GM12892 (cell line): ENCODE measurements around the gene FTSJ3.

Source experiments
- DNase-seq: peaks from one replicate; pipeline ENCODE4 v3.0.0; 2011; ENCODE audit not compliant: insufficient read length
- FAIRE-seq: peaks from 2 replicates; lab custom pipeline; 2011; peaks lifted over from hg19 to GRCh38; lab: Jason Lieb, UNC
- POLR2A ChIP-seq: IDR thresholded peaks from 2 replicates; pipeline ENCODE4 v1.6.1; 2011; ENCODE audit warnings: low read depth, low read length, control low read depth
- POLR2AphosphoS5 ChIP-seq: IDR thresholded peaks from 2 replicates; pipeline ENCODE4 v1.6.1; 2011; ENCODE audit warnings: low read depth, low read length, control low read depth
- TAF1 ChIP-seq: IDR thresholded peaks from 2 replicates; pipeline ENCODE4 v1.6.1; 2011; ENCODE audit warnings: low read depth, mild to moderate bottlenecking, control low read depth, low read length, borderline replicate concordance

Gene FTSJ3

DNA sequence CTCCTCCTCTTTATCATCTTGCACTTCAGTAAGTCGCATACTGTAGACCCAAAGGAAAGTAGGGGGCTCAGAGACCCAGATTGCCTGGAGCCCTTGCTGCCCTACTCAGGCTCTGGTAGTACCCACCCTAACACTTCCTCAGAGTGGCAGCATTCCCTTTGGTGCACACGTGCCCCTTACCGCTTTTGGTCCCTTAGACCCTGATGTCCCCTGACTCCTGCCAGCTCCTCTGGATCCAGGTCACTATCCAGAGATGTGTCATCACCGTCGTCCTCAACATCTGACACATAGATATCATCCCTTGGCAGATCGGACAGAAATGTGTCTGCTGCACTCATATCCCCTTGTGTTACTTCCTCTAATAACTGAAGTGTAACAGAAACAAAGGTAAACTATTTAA lies 5.7 kb downstream of the FTSJ3 start:
- FAIRE-seq: no peak
- DNase-seq: no peak
- peak; percentile 12; the same call in 1 of the 2 replicates for TF ChIP-seq POLR2AphosphoS5
- TF ChIP-seq POLR2A: no peak

DNA sequence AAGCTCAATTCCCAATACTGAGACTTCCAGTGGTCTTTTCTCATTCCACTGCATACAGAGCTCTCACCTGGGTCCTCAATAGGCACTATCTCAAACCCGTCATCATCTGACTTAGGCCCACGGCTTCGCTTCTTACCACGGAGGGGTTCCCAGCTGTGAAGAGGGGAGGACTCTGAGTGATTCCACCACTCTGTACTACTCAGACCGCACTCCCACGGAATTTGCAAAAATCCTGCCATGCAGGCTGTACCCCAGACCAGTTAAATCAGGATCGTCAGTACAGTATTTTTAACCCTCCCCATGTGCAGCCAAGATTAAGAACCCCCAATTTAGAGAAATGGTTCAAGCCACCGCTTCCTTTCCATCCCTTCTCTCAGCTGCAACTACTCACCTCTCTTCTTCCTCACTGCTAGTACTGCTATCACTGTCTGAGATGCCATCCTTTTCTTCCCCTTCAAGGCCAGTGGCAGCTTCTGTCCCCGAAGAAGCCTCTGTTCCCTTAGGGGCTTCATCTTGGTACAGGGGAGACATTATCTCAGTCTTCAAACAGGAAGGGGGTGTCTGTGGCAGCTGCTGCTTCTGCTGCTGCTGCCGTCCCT lies 6.4 kb downstream of the FTSJ3 start:
- DNase-seq (no peak), FAIRE-seq (no peak)
- TF ChIP-seq POLR2A (no peak), POLR2AphosphoS5 (peak; percentile 5; the same call in 1 of the 2 replicates), TAF1 (no peak)

DNA sequence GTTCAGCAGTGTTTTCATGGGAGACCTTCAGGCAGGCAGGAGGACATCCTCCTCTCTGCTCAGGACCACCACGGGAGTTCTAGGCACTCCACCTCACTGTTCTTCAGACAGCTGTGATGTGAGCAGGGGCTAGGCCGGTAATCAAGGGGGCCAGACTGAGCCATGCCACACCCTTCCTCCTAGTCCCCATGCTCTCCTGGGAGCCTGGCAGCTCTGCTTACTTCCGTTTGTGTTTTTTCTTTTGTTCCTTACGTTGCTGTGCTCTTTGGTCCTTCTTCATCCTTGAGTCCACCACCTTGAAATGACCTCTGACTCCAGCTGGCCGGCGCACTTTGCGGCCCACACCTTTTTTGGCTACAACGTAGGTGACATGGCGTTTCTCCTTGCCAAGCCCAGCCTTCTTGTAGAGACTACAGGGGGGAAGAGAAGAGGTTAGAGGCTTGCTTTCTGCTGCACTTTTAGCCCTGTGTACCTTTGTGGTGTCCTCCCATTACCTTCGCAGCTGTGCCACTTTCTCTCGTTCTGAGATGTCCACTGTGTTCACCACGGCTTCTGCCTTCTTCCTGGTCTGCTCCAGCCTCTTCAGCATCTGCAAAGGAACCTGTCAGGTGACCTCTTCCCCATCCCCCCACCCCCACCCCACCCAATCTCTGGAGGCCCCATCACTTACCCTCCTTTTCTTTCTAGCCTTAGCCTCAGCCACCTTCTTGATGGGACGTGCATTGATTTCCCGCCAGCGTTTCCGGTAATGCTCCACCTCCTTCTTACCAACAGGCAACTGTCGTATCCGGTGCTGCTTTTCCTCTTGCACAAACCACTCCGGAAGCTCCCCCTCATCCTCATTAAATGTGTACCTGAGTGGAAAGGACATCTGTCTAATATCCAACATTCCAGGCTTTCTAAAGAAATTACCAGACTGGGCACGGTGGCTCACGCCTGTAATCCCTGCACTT lies 7.6 kb downstream of the FTSJ3 start:
- DNase-seq (no peak), FAIRE-seq (no peak)
- TF ChIP-seq TAF1 (no peak), POLR2A (no peak), POLR2AphosphoS5 (no peak)

DNA sequence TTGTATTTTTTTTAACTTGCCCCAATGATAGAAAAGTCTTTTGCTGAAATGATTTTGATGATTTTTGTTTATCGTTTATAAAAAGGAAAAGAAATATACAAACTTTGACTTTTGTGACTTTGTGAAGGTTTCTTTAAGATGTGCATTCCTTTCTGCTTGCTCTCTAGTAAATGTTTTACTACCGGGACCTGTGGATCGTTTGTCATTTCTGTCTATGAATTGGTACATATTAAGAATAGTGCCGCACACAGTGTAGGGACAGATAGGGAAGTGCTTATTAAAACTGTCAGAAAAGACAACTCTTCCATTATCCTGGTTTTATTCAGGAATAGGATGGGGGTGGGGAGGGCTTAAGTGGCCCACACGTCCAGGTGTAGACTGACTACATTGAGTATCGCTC lies 8.3 kb downstream of the FTSJ3 start:
- DNase-seq: no peak
- TF ChIP-seq POLR2A (no peak), TAF1 (no peak), POLR2AphosphoS5 (no peak; the same call in 1 of the 2 replicates)
- no peak for FAIRE-seq

DNA sequence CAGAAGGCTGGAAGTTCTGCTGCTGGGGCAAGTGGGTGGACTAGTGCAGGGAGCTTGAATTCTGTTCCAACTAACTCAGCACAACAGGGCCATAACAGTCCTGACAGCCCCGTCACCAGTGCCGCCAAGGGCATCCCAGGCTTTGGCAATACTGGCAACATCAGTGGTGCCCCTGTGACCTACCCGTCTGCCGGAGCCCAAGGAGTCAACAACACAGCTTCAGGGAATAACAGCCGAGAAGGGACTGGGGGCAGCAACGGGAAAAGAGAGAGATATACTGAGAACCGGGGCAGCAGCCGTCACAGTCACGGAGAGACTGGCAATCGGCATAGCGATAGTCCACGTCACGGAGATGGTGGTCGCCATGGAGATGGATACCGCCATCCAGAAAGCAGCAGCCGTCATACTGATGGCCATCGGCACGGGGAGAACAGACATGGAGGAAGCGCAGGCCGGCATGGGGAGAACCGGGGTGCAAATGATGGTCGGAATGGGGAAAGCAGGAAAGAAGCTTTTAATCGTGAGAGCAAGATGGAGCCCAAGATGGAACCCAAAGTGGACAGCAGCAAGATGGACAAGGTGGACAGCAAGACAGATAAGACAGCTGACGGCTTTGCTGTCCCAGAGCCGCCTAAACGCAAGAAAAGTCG lies 9.6 kb downstream of the FTSJ3 start:
- FAIRE-seq (no peak), DNase-seq (no peak)
- TF ChIP-seq POLR2A: no peak; the same call in 1 of the 2 replicates
- no peak for TF ChIP-seq TAF1
- no peak for TF ChIP-seq POLR2AphosphoS5

DNA sequence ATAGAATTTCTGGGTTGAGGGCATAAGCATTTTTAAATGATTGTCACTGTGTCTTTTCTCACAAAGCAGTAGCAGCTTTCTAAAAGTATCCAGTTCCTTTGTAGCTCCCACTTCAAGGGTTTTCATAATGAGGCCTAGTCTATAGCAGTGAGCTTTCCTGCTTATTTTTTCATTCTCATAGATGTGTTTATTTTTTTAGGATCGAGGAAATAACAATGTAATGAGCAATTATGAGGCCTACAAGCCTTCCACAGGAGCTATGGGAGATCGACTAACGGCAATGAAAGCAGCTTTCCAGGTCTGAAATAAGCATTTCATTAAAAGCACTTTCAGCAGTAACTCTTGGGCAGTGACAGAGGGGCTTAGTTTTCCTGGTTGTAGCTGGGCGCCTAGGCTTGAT lies 10.8 kb downstream of the FTSJ3 start:
- TF ChIP-seq POLR2A (no peak), POLR2AphosphoS5 (no peak), TAF1 (no peak)
- FAIRE-seq (no peak), DNase-seq (no peak)

DNA sequence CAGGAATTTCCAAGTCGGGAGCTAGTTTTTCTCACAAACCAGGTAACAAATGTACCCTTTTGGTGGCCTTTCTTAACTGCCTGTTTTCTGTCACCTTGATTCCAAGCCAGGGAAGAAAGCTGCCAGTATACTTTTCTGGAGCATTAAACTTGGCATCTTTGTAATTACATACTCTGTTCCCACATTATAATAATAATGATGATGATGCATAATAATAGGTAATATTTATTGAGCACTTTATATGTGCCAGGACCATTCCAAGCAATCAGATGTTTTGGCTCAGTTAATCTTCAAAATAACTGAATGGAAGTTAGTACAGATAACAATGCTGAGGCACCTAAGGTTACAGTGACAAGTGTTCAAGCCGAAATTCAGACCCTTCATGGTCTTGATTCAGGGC lies 11.3 kb downstream of the FTSJ3 start:
- DNase-seq: no peak
- no peak for FAIRE-seq

DNA sequence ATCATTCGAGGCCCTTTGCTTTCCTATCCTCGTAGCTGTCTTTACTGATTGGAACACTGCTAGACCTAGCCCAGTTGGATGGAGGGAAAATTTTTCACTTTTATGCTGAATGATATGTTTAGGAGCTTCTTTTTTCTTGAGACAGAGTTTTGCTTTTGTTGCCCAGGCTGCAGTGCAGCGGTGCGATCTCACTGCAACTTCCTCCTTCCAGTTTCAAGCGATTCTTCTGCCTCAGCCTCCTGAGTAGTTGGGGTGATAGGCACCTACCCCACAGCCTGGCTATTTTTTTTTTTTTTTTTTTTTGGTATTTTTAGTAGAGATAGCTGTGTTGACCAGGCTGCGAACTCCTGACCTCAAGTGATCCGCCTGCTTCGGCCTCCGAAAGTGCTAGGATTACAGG lies 17.5 kb downstream of the FTSJ3 start:
- TF ChIP-seq POLR2A (no peak), TAF1 (no peak), POLR2AphosphoS5 (no peak)
- DNase-seq: no peak
- no peak for FAIRE-seq

More for the DNA sequence above, 11.3 kb downstream of the FTSJ3 start:
- TF ChIP-seq TAF1 (no peak), POLR2AphosphoS5 (no peak), POLR2A (no peak)

DNA sequence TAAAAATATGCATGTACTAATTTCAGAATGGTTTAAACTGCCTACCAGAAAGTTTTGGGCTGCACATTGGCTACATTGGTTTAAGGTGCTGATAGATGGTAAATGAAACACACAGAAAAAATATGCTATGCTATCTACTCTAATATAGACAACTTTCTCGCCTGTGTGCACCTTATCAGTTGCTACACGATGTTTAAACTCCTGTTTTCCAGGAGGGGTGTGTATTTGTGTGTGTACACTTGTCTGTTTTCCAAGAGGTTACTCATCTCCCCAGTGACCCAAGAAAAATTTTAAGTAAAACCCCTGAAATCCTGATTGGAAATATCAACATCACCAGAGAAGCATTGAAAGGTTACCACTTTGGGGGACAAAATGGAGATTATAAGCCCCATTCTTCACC lies 21.9 kb downstream of the FTSJ3 start:
- no peak for TF ChIP-seq TAF1
- TF ChIP-seq POLR2AphosphoS5: no peak
- no peak for TF ChIP-seq POLR2A
- FAIRE-seq: no peak
- no peak for DNase-seq

DNA sequence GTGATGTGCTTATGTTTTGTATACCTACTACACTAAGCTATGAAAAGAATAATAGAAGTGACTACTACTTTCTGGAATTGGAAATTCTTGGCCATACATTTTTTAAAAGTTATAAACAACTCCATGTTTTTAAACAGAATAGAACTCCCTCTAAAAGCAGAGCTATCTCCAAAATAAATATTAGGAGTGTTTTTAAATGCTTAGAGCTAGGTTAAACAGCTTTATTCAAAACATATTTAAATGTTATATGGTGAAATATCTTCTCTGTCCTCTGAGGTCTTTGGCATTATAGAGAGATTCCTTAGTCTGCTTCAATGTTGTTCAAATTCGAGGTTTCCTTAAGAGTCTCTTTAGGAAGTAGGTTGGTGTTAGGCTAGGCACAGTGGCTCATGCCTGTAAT lies 23.1 kb downstream of the FTSJ3 start:
- FAIRE-seq (no peak), DNase-seq (no peak)
- TF ChIP-seq POLR2A (no peak), TAF1 (no peak), POLR2AphosphoS5 (no peak)

DNA sequence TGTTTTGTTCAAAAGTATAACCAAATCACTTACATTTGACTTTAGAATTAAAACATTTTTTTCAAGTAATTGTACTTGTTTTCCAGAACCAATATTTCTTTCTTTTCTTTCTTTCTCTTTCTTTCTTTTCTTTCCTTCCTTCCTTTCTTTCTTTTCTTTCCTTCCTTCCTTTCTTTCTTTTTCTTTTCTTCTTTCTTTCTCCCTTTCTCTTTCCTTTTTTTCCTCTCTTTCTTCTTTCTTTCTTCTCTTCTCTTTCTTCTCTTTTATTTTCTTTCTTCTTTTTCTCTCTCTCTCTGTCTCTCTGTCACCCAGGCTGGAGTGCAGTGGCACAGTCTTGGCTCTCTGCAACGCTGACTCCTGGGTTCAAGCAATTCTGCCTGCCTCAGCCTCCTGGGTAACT lies 26.7 kb downstream of the FTSJ3 start:
- DNase-seq (no peak), FAIRE-seq (no peak)
- TF ChIP-seq POLR2AphosphoS5 (no peak), TAF1 (no peak)
